ENCODE measurements around the gene DNASE2.

The DNASE2 gene

GRCh38 chr19:12836529-12836863, 44.8 kb downstream of the DNASE2 start:
- no peak overlapping the region for H3K4me3 ChIP-seq (replicated peaks; ENCODE audit: insufficient read depth, low read length)
- H3K27ac ChIP-seq (replicated peaks), result no peak overlapping the region
- peaks cover 82% of the 10 kb centered on the region for H3K27me3 ChIP-seq (ENCODE audit: insufficient read depth, poor library complexity, severe bottlenecking)
- no peak for DNase-seq (ENCODE audit: low read depth in 1 of 2, low spot score in 1 of 2)
- TF ChIP-seq SPI1 (IDR thresholded peaks at IDR 0.05; ENCODE audit: borderline replicate concordance, low read depth), result no peak

- Histone ChIP-seq H3K27ac (replicated peaks) (no peak overlapping the region), H3K4me3 (replicated peaks; ENCODE audit: insufficient read depth, low read length) (no peak overlapping the region)
- DNase-seq (ENCODE audit: low read depth in 1 of 2, low spot score in 1 of 2), result no peak
Measured at GRCh38 chr19:12834976-12835757, 46.1 kb downstream of the DNASE2 start.

GRCh38 chr19:12834566-12834943, 46.7 kb downstream of the DNASE2 start, which contains the start of gene RTBDN:
Gene RTBDN (minus strand): TSS chr19:12834579. CDS start chr19:12829979, 4,600 bp downstream.
- H3K27ac ChIP-seq (replicated peaks), result no peak within 1 kb of the TSS

More at GRCh38 chr19:12834976-12835757, 46.1 kb downstream of the DNASE2 start:
- TF ChIP-seq CTCF (IDR thresholded peaks at IDR 0.05; ENCODE audit: insufficient read depth, low read length) (no peak), REST (IDR thresholded peaks at IDR 0.05; ENCODE audit: insufficient replicate concordance, low read depth) (no peak), SPI1 (IDR thresholded peaks at IDR 0.05; ENCODE audit: borderline replicate concordance, low read depth) (no peak), GABPA (IDR thresholded peaks at IDR 0.05; ENCODE audit: low read depth) (no peak), POLR2AphosphoS5 (IDR thresholded peaks at IDR 0.05; ENCODE audit: low read depth) (no peak)
- peaks cover 75% of the 10 kb centered on the region for H3K27me3 ChIP-seq (ENCODE audit: insufficient read depth, poor library complexity, severe bottlenecking)

GRCh38 chr19:12833738-12834565, 47.3 kb downstream of the DNASE2 start:
- H3K4me3 ChIP-seq (replicated peaks; ENCODE audit: insufficient read depth, low read length), result peak overlapping the region; percentile 33
- no peak overlapping the region for H3K27ac ChIP-seq (replicated peaks)
- no peak for DNase-seq (ENCODE audit: low read depth in 1 of 2, low spot score in 1 of 2)
- no peak for TF ChIP-seq SPI1 (IDR thresholded peaks at IDR 0.05; ENCODE audit: borderline replicate concordance, low read depth)
- no peak for TF ChIP-seq GABPA (IDR thresholded peaks at IDR 0.05; ENCODE audit: low read depth)
- no peak for TF ChIP-seq CTCF (IDR thresholded peaks at IDR 0.05; ENCODE audit: insufficient read depth, low read length)
- no peak for TF ChIP-seq REST (IDR thresholded peaks at IDR 0.05; ENCODE audit: insufficient replicate concordance, low read depth)
- no peak for TF ChIP-seq POLR2AphosphoS5 (IDR thresholded peaks at IDR 0.05; ENCODE audit: low read depth)
- H3K27me3 ChIP-seq (ENCODE audit: insufficient read depth, poor library complexity, severe bottlenecking), result peaks cover 68% of the 10 kb centered on the region

More at GRCh38 chr19:12834566-12834943, 46.7 kb downstream of the DNASE2 start, which contains the start of gene RTBDN:
- peak within 1 kb of the TSS; percentile 33 for H3K4me3 ChIP-seq (replicated peaks; ENCODE audit: insufficient read depth, low read length)
- H3K27me3 ChIP-seq (ENCODE audit: insufficient read depth, poor library complexity, severe bottlenecking), result peaks cover 72% of the 10 kb centered on the region
- no peak for DNase-seq (ENCODE audit: low read depth in 1 of 2, low spot score in 1 of 2)
- TF ChIP-seq SPI1 (IDR thresholded peaks at IDR 0.05; ENCODE audit: borderline replicate concordance, low read depth), result no peak

Measured in HL-60 (cell line).